GM21737 (cell line): ENCODE measurements around the gene TUBB1.

Experiments
- ATAC-seq: cut with Tn5 transposase; IDR thresholded peaks from one replicate; pipeline ENCODE4 v1.9.1; 2021; ENCODE audit warnings: mild to moderate bottlenecking, moderate library complexity; ENCODE audit not compliant: unreplicated experiment

The TUBB1 gene

GRCh38 chr20:59075934-59076508, 56.8 kb downstream of the TUBB1 start:
- no peak for ATAC-seq
